Panc1 (cell line): ENCODE data around the gene TEK. TPM values are rescaled to one million over a fixed set of nuclear protein-coding genes. Genes with fewer than 3 reads are reported as not detected.

Source experiments
- ATAC-seq: fragments of 200-7000 bp; cut with Tn5 transposase; 2 replicates; pipeline ENCODE4 v1.9.1; 2020; ENCODE audit warnings: mild to moderate bottlenecking, moderate library complexity
- BruUV-seq: library from RNA; stranded (reverse); fragments of 400-500 nt; replicated peaks from 2 replicates; lab custom pipeline; 2021; lab: Mats Ljungman, UMichigan
- CTCF ChIA-PET: fragments of 300-600 bp; sonication (Branson Sonifier 250); formaldehyde crosslinking; loops from one replicate; lab custom pipeline; 2022; ENCODE audit warnings: antibody characterized with exemption; lab: Charles Lee
- POLR2A ChIA-PET: fragments of 300-600 bp; sonication (Branson Sonifier 250); formaldehyde crosslinking; loops from one replicate; lab custom pipeline; 2022; ENCODE audit warnings: antibody characterized with exemption; lab: Charles Lee
- DNase-seq: peaks from one replicate; pipeline ENCODE4 v3.0.0-alpha.2; 2010; ENCODE audit warnings: low read depth, low spot score
- H3K27ac ChIP-seq: 2 replicates; pipeline ENCODE4 v1.5.1; 2011; ENCODE audit warnings: mild to moderate bottlenecking, low read length, inconsistent platforms
- H3K27me3 ChIP-seq: fragments of 200-500 bp; sonication (Bioruptor generic); 2 replicates; pipeline ENCODE4 v1.6.0; 2014; ENCODE audit warnings: low read length, inconsistent platforms; ENCODE audit not compliant: control insufficient read depth, insufficient read depth
- H3K36me3 ChIP-seq: fragments of 200-500 bp; sonication (Bioruptor generic); 2 replicates; pipeline ENCODE4 v1.5.1; 2014; ENCODE audit warnings: inconsistent platforms, mild to moderate bottlenecking, low read length, moderate library complexity; ENCODE audit not compliant: control insufficient read depth, insufficient read depth
- H3K4me1 ChIP-seq: 2 replicates; pipeline ENCODE4 v1.5.1; 2011; ENCODE audit warnings: inconsistent platforms, mild to moderate bottlenecking, low read length, moderate library complexity; ENCODE audit not compliant: control insufficient read depth, insufficient read depth
- H3K4me3 ChIP-seq, 2 experiments: 2 replicates each; pipeline ENCODE4 v1.5.1; 2011 to 2012; ENCODE audit warnings: low read depth in 2 of 2, low read length in 2 of 2, mild to moderate bottlenecking in 2 of 2, inconsistent platforms in 1 of 2, moderate library complexity in 1 of 2
- H3K9me3 ChIP-seq: fragments of 200-500 bp; sonication (Bioruptor generic); 2 replicates; pipeline ENCODE4 v1.5.1; 2014; ENCODE audit warnings: low read depth, mild to moderate bottlenecking, inconsistent platforms, low read length, moderate library complexity; ENCODE audit not compliant: control insufficient read depth, insufficient read depth
- CTCF ChIP-seq: fragments of 450-650 bp; IDR thresholded peaks from 2 replicates; pipeline ENCODE4 v1.5.1; 2017; ENCODE audit warnings: mild to moderate bottlenecking
- POLR2AphosphoS5 ChIP-seq: IDR thresholded peaks from 2 replicates; pipeline ENCODE4 v1.6.1; 2012; ENCODE audit warnings: mild to moderate bottlenecking, low read depth, low read length, moderate library complexity
- REST ChIP-seq, 2 experiments: IDR thresholded peaks; 2 replicates each; pipeline ENCODE4 v1.6.1; 2011 to 2012; ENCODE audit warnings: low read depth in 2 of 2, control low read depth in 1 of 2, low read length in 1 of 2, mild to moderate bottlenecking in 1 of 2, moderate library complexity in 1 of 2; ENCODE audit not compliant: insufficient read depth in 1 of 2
- SIN3A ChIP-seq: IDR thresholded peaks from 2 replicates; pipeline ENCODE4 v1.6.1; 2012; ENCODE audit warnings: low read depth, mild to moderate bottlenecking, low read length, moderate library complexity, borderline replicate concordance; ENCODE audit not compliant: insufficient read depth
- TCF7L2 ChIP-seq: IDR thresholded peaks from 2 replicates; pipeline ENCODE4 v1.6.1; 2011; ENCODE audit warnings: mild to moderate bottlenecking, low read depth, low read length, inconsistent platforms
- in situ Hi-C: cut with HindIII; loops from 2 replicates; pipeline ENCODE4 v1.10.0; 2016; ENCODE audit warnings: low sequenced_read_pairs, low pct_unique_long_range_greater_than_20kb
- intact Hi-C: fragments of 100-400 bp; cut with micrococcal nuclease; formaldehyde crosslinking; loops from one replicate; pipeline ENCODE4 v1.10.0; 2022; ENCODE audit not compliant: unreplicated experiment
- total RNA-seq: library from RNA; stranded (reverse); gene quantifications from one replicate; pipeline ENCODE4 v1.2.1, GENCODE V29; 2021; ENCODE audit not compliant: unreplicated experiment

Gene TEK
- total RNA-seq, 1 experiment from 2014 or later, result not detected

GRCh38 chr9:27162045-27162444, 53.0 kb downstream of the TEK start:
- H3K4me3 ChIP-seq, result no peak overlapping the region
- no TSS peak for BruUV-seq
- CTCF ChIA-PET, result no interaction called here
- intact Hi-C loops (no loop called here), in situ Hi-C loops (no loop called here)
- no peak overlapping the region for H3K27ac ChIP-seq
- ATAC-seq (no peak), DNase-seq (no peak)
- no peaks in the 10 kb centered on the region for H3K9me3 ChIP-seq
- H3K27me3 ChIP-seq, result no peaks in the 10 kb centered on the region
- no peak for TF ChIP-seq TCF7L2
- TF ChIP-seq CTCF, result no peak
- TF ChIP-seq REST (IDR thresholded peaks at IDR 0.05; ENCODE audit: insufficient read depth in 1 of 2, low read depth in 2 of 2, low read length in 1 of 2), result no peak
- no peak for TF ChIP-seq SIN3A
- TF ChIP-seq POLR2AphosphoS5, result no peak
- H3K4me1 ChIP-seq, result no peaks in the 10 kb centered on the region
- H3K36me3 ChIP-seq, result no peaks in the 10 kb centered on the region
- POLR2A ChIA-PET, result no interaction called here

- no peak overlapping the region for H3K4me3 ChIP-seq
- BruUV-seq, result no TSS peak
- no peaks in the 10 kb centered on the region for H3K9me3 ChIP-seq
- no peak overlapping the region for H3K27ac ChIP-seq
- in situ Hi-C loops, result no loop called here
- no peak for DNase-seq
- TF ChIP-seq CTCF (no peak), POLR2AphosphoS5 (no peak), SIN3A (no peak), REST (IDR thresholded peaks at IDR 0.05; ENCODE audit: insufficient read depth in 1 of 2, low read depth in 2 of 2, low read length in 1 of 2) (no peak), TCF7L2 (no peak)
- intact Hi-C loops, result no loop called here
- H3K4me1 ChIP-seq, result no peaks in the 10 kb centered on the region
- no peak for ATAC-seq
- ChIA-PET CTCF (no interaction called here), POLR2A (no interaction called here)
- no peaks in the 10 kb centered on the region for H3K27me3 ChIP-seq
- H3K36me3 ChIP-seq, result no peaks in the 10 kb centered on the region
These were observed 56.0 kb downstream of the TEK start for GRCh38 chr9:27165068-27165467.
